ENCODE data around the gene SOST. TPM values are rescaled to one million over a fixed set of nuclear protein-coding genes. Genes with fewer than 3 reads are reported as not detected.

SOST gene
- total RNA-seq: not detected in 2 replicates

DNA sequence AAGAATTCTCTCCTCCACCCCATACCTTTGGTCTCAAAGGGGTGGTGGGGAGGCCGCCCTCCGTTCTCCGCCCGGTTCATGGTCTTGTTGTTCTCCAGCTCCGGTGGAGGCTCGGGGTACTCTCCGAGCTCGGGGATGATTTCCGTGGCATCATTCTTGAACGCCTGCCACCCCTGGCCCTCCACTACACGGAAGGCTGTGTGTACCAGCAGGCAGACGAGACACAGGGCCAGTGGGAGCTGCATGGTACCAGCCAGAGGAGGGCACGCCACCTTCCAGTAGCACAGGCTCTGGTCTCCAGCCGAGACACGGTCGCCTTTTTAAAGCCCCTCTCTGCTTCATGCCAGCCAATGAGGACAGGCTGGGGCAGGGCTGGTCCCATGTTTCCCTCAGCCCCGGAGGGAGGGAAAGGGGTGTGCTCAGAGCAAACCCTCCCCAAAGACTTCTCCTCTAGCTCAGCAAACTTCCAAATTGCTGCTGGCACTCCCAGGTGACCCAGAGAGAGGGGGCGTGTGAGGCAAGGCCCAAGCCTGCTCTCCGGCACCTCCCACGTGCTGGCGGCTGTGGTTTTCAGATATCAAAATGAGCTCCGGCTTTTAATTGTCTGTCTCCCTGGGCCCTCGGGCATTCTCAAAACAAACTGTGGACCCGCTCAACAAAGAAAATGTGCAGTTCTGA is at the start of gene SOST:
SOST (minus strand) TSS at position 295 of the 678 bp plus-strand sequence; CDS start at position 245, 50 bp downstream.

DNA sequence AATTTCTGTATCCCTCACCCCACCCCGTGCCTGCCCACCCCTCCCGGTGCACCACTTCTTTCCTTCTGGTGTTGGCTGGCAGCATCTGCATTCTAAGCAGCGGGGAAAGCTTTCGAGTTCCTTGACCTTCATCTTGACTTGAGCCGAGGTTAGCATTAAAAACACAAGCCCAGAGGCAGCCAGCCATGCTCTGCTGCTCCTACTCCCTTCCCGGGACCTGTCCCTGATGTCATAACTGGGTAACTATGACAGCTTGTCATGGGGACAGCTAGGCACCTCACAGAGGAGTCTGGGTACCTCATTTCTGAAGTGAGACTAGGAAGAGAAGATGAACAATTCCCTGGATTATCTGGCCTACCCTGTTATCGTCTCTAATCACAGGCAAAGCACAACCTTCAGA is 21.5 kb upstream of the SOST start, which contains the start of gene CFAP97D1:
CFAP97D1 (plus strand) TSS at position 301 of the 400 bp plus-strand sequence; CDS start at position 329, 28 bp downstream.

GRCh38 chr17:43778337-43779144 is 19.9 kb upstream of the SOST start, which contains the start of gene DUSP3:
Gene DUSP3 (minus strand): TSS chr17:43778977. CDS start chr17:43778924, 53 bp downstream.

Other genes starting within 250 kb of the SOST start
- 0.59 and 4.9 TPM in 2 replicates for gene ETV4, start 212.5 kb downstream of the SOST start, total RNA-seq
- not detected in 2 replicates for gene MEOX1, start 96.9 kb downstream of the SOST start, total RNA-seq
- gene DUSP3, start 20.2 kb upstream of the SOST start, total RNA-seq: 62.1 and 78.0 TPM in 2 replicates
- under 0.01 TPM in 1 of 2 replicates, not detected in the other for gene CFAP97D1, start 21.6 kb upstream of the SOST start, total RNA-seq
- gene MPP3, start 74.4 kb upstream of the SOST start, total RNA-seq: 16.3 and 17.7 TPM in 2 replicates
- gene CD300LG, start 88.4 kb upstream of the SOST start, total RNA-seq: not detected in 2 replicates
- 7.9 and 8.3 TPM in 2 replicates for gene MPP2, start 148.7 kb upstream of the SOST start, total RNA-seq
- gene PPY, start 183.7 kb upstream of the SOST start, total RNA-seq: not detected in 2 replicates
- gene PYY, start 195.1 kb upstream of the SOST start, total RNA-seq: 0.09 TPM in 1 of 2 replicates, not detected in the other
- gene NAGS, start 245.8 kb upstream of the SOST start, total RNA-seq: 1.5 and 6.1 TPM in 2 replicates

Measured in smooth muscle cell of the umbilical artery (primary cell).